GM21360 (cell line): ENCODE measurements around the gene RNF19B.
"Not testable (repeated sequence)": the region's sequence is repeated elsewhere in the genome, so short reads cannot be mapped to it uniquely, and the experiment has no call there.

Experiments used
- ATAC-seq: cut with Tn5 transposase; IDR thresholded peaks from one replicate; pipeline ENCODE4 v1.9.1; 2021; ENCODE audit warnings: mild to moderate bottlenecking, moderate library complexity; ENCODE audit not compliant: unreplicated experiment

Gene RNF19B

GRCh38 chr1:32964461-32965250, at the start of gene RNF19B:
RNF19B (minus strand) TSS chr1:32964809; CDS start chr1:32964685, 124 bp downstream.
- peak; percentile 78 for ATAC-seq

- ATAC-seq, result no peak
Measured at GRCh38 chr1:33013791-33014190, 49.2 kb upstream of the RNF19B start.

- no peak for ATAC-seq
Measured at GRCh38 chr1:33012165-33012564, 47.6 kb upstream of the RNF19B start.

- ATAC-seq, result no peak
Measured at GRCh38 chr1:33010932-33011731, 46.5 kb upstream of the RNF19B start.

GRCh38 chr1:33009561-33009960, 45.0 kb upstream of the RNF19B start:
- no peak for ATAC-seq

- ATAC-seq, result no peak
Measured at GRCh38 chr1:33008051-33008914, 43.7 kb upstream of the RNF19B start.

GRCh38 chr1:33007190-33008050, 42.8 kb upstream of the RNF19B start:
- ATAC-seq, result no peak

GRCh38 chr1:33005838-33006421, 41.3 kb upstream of the RNF19B start:
- ATAC-seq, result no peak

- no peak for ATAC-seq
Measured at GRCh38 chr1:33005117-33005837, 40.7 kb upstream of the RNF19B start.

- ATAC-seq, result no peak
Measured at GRCh38 chr1:33004613-33005012, 40.0 kb upstream of the RNF19B start.

- ATAC-seq, result no peak
Measured at GRCh38 chr1:33003657-33004056, 39.0 kb upstream of the RNF19B start.

- ATAC-seq, result no peak
Measured at GRCh38 chr1:33002006-33002405, 37.4 kb upstream of the RNF19B start.

GRCh38 chr1:33001282-33001681, 36.7 kb upstream of the RNF19B start:
- no peak for ATAC-seq

- no peak for ATAC-seq
Measured at GRCh38 chr1:33000427-33001026, 35.9 kb upstream of the RNF19B start.

- no peak for ATAC-seq
Measured at GRCh38 chr1:32998997-32999396, 34.4 kb upstream of the RNF19B start.

GRCh38 chr1:32998064-32998463, 33.5 kb upstream of the RNF19B start:
- no peak for ATAC-seq

- no peak for ATAC-seq
Measured at GRCh38 chr1:32997381-32997891, 32.8 kb upstream of the RNF19B start.

- not testable (repeated sequence) for ATAC-seq
Measured at GRCh38 chr1:32993324-32993636, 28.7 kb upstream of the RNF19B start.
